NCI-H1105 treated with DMSO at 0.1 percent for 48 hours (cell line): ENCODE data around the gene MRPS10.
"Not testable (repeated sequence)": the region's sequence is repeated elsewhere in the genome, so short reads cannot be mapped to it uniquely, and the experiment has no call there.

Experiments used
- DNase-seq: peaks from one replicate; lab custom pipeline; 2025; lab: John Stamatoyannopoulos, UW

MRPS10 gene

DNA sequence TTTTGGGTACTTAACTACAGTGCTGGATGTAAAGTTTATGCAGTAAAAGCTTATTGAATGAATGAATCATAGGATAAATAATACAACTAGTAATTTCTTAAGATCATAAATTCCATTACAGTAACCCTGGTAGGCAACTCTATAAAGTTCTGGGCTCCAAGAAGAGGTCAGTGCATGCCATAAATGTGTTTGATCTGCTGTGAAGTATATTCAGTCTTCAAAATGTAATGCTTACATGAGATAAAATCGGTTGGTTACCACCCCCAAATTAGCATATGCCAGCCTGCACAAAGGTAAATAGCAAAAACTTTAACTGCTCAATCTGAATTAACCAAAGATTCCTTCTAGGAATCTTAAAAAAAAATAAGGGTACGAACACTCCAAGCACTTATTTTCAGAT is 10.1 kb downstream of the MRPS10 start:
- not testable (repeated sequence) for DNase-seq

DNA sequence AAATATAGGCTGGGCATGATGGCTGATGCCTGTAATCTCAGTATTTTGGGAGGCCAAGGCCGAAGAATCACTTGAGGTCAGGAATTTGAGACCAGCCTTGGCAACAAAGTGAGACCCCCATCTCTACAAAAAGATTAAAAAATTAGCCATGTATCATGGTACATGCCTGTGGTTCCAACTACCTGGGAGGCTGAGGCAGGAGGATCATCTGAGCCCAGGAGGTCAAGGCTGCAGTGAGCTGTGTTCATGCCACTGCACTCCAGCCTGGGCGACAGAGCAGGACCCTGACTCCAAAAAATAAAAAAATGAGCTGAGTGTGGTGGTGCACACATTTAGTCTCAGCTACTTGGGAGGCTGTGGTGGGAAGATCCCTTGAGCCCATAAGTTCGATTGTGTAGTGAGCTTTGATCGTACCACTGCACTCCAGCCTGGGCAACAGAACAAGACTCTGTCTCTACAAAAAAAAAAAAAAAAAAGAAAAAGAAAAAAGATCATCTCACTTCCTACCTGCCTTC is 12.8 kb downstream of the MRPS10 start:
- no peak for DNase-seq

DNA sequence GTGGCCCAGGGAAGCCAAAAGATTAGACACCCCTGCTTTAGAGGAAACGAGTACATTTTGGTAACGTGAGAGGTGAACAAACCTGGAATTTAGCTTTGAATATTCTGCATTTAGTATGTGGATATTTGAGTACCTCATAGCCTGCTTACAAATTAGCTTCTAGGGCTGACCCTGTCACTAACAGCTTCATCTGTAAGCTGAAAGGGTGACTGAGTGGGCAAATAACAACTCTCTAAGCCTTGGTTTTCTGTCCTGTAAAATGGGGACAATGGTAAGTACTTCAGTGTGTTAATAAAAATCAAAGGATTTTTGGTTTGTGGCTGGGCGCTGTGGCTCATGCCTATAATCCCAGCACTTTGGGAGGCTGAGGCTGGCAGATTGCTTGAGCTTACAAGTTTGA is 14.5 kb downstream of the MRPS10 start:
- DNase-seq, result no peak

DNA sequence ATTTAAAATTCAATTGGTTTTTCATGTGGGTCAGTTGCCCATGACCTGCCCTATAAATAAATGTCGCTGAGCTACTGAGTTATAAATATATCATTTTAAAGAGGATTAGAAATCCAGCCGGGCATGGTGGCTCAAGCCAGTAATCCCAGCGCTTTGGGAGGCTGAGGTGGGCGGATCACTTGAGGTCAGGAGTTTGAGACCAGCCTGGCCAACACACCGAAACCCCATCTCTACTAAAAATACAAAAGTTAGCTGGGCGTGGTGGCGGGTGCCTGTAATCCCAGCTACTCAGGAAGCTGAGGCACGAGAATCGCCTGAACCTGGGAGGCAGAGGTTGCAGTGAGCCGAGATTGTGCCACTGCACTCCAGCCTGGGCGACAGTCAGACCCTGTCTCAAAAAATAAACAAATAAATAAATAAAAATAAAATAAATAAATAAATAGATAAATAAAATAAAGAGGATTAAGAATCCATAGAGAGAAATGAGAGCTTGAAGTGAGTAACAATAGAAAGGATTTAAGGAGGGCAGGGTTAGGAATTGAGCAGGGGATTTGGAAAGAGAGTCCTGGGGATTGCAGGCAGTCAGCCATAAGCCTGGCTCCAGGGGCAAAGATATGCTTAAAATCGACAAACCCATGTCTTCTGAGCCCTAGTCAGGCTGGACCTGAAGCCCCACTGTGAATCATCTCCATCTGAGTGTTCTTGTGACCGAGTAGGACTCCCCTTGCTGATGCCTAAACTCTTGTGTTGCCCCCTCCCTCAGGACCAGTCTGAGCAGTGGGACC is 15.3 kb downstream of the MRPS10 start:
- DNase-seq, result not testable (repeated sequence)

DNA sequence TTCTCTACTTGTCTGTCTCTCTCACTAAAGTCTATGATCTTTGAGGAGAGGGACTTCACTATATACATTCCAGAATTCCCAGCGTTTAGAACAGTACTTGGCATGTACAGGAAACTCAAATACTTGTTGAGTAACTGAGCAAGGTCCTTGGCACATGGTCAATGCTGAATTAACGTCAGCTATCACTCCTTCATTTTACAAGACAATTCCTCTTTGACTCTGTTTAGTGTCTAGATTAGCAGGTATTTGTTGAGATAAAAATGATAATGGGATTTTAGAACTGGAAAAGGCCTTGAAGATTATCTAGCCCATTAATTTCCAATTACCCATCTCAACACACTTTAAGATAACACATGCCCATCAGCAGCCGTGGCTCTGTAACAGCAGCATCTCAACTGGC is 16.3 kb downstream of the MRPS10 start:
- no peak for DNase-seq

DNA sequence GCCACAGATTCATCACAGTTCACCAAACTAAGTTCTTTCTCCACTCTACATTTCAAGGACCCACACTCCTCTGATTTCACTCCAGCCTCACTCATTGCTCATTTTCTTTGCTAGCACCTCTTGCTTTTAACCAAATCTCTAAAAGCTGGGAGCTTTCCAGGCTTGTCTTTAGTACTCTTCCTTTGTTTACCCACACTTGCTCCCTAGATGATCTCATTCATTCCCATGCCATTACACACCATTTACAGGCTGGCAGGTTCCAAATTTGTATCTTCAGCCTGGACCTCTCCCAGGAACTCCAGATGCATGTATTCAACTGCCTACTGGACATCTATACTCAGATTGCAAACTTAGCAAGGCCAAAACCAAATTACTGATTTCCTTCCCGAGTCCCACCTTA is 17.6 kb downstream of the MRPS10 start:
- DNase-seq, result no peak

DNA sequence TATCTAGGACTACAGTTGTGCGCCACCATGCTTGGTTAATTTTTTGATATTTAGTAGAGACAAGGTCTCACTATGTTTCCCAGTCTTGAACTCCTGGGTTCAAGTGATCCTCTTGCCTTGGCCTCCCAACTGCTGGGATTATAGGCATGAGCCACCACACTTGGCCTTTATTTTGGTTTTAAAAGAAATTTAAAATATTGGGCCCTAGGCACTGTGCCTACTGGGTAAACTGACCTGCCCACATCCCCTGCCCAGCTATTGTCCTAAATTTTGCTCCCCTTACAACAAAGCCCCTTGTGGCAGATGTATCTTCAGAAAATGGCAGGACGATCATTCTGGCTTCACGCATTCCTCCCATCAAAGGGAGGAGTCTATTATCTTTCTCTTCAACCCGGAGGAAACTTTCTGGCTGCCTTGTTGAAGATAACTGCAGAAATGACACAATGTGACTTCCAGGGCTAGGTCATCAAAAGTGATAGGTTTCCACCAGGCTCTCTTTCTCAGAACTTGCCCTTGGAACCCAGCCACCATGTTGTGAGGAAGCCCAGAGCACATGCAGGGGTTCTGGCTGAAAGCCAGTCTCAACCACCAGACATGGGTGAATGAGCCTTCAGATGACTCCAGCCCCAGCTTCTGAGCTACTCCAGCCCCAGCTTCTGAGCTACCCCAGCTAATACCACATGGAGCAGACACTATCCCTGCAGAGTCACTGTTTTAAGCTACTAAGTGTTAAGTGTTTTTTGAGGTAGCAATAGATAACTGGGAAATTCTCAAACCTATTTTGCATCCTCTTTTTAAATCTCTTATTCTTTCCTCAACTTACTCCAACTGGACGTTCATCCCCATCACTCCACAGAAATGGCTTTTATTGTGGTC is 18.3 kb downstream of the MRPS10 start:
- no peak for DNase-seq

DNA sequence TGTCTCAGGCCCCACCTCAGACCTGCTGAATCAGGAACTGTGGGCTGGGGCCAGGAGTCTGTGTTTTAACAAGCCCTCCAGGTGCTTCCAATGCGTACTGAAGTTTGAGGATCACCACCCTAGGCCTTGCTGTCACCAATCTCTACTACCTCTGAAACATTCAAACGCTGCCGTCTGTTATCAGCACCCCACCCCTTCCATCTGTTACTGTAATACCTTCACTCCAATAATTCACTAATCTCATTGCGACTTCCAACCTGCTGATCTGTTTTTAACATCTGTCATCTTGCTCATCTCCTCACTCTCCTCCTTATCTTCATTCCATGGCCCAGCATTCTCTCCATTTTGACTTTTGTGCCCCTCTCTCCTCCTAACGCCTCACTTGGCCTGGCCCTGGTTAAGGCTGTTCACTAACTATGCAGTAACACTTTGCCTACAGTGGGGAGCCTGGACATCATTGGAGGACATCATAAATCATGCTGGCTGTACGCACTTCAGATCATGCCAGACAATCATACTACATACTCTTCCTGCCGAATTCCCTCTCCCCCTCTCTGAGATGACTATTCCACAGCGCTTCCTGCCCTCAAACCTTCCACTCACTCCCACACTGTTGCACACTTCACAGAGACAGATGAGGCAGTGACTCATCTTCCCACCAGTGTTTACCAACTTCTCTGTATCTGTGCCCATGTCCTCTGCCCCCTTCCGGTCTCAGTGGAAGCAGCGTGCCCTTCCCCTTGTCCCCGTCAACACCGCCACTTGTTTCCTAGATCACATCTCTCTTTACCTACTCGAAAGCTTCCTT is 19.9 kb downstream of the MRPS10 start:
- DNase-seq, result no peak

DNA sequence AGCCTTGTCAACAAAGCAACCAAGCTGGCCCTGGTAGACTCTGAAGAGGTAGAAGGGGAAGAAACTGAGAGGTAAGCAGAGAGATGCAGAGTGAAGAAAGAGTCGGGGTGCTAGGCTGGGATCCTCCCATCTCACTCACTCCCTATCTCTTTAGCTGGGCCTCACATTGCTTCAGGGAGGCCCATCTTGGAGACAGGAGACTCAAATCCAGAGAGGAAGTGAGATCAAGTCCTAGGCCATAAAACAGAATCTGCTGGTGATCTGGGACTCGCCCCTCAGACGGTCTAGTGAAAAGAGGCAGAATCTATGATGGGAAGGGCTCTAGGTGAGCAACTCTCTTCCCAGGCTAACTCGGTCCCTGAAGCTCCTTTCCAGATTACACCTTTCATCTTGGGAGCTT is 22.2 kb downstream of the MRPS10 start:
- no peak for DNase-seq

DNA sequence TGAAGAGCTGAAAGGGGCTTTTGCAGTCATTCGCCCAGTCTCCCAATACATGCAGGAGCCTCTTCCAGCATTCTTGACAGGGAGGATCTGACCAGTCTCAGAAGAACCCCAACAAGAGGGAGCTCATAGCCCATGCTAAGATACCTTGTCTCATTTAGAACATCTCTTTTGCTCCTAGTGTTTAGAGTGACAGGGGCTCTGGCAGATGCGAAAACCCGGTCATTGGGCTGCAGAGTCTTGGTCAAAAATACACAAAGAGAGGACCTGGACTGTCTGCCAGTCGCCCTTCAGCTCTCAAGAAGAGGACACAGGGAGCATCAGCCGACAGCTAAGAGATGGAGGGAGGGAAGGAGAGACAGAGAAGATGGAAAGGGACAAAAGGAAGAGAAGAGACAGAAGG is 23.6 kb downstream of the MRPS10 start:
- DNase-seq, result no peak

DNA sequence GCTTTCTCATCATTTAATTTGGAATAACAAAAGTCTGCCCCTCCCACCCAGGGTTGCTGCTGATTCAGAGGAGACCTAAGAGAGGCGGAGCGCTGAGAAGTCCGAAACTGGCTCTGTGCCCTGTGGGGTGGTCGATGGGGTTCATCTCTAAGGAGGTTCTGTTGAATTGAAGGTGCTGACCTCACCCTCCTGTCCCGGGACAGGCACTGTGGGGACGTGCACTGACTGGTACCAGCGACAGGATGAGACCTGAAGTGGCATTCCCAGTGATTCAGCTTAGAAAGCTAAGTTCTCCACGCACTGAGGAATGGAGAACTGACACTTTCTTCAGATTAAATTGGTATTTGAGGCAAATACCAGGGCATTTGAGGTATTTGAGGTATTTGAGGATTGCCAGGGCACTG is 24.2 kb downstream of the MRPS10 start:
- no peak for DNase-seq

DNA sequence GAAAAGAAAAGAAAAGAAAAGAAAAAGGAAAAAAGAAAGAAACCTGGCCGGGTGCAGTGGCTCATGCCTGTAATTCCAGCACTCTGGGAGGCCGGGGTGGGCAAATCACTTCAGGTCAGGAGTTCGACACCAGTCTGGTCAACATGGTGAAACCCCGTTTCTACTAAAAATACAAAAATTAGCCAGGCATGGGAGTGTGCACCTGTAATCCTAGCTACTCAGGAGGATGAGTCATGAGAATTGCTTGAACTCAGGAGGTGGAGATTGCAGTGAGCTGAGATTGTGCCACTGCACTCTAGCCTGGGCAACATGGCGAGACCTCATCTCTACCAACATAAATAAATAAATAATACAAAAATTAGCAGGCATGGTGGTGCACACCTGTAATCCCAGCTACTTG is 25.3 kb downstream of the MRPS10 start:
- not testable (repeated sequence) for DNase-seq

DNA sequence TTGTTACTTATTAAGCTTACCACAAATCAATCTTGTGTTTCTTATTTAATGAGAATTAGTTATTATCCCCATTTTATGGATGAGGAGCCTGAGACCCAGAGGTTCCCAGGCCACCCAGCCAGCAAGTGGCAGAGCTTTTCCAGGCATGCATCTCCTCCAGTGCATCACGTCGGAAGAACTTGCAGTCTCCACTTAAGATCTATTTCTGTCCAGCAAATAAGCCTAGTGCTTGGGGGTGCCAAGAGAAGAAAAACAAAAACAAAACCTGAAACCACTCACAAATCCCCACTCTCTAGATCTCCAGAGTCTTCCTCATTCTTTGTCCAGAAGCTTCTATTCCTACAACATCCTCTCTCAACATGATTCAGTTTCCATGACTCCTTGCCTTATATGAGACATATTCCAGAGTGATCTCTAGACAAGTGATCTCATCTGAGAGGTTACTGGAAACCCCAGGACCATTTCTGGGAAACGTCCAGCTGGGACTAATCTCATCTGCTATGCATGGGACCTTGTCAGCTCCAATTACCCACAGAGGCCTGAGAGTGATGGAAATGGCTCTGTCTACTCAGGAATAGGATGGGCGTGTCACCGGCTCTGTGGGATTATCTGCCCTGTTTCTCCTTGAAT is 27.0 kb downstream of the MRPS10 start:
- DNase-seq, result no peak

DNA sequence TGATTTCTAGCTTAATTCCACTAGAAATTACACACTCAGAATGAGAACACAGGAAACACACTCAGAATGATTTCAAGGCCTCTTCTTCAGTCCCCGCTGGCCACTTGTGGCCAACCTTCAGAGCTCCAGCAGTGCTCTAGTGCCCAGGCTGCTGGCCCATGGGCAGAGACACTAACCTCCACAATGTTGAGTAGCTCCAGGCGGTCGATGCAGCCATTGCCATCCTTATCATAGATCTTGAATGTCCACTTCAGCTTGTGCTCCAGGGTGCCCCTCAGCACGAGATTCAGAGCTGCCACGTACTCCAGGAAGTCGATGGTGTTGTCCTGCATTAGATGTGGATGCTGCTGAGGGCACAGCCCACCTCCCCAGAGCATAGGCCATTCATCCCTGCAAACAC is 29.3 kb downstream of the MRPS10 start:
- DNase-seq, result no peak

DNA sequence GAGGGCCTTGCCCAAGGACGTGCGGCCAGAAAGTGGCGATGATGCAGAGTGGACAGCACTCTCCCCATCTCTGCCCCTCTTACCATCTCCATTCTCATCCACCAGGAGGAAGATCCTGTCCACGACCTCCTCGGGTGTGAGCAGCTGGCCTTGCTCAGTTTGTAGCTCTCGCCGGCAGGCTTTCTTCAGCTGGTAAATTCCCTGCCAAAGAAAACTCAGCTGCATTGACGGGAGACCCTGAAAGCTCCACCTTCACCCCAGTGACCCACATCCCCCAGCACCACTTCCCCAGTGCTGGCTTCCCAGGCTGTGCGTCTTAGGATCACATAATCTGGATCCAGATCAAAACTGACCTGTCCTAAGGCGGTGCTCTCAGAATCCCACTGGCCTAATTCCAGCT is 32.1 kb downstream of the MRPS10 start:
- no peak for DNase-seq

DNA sequence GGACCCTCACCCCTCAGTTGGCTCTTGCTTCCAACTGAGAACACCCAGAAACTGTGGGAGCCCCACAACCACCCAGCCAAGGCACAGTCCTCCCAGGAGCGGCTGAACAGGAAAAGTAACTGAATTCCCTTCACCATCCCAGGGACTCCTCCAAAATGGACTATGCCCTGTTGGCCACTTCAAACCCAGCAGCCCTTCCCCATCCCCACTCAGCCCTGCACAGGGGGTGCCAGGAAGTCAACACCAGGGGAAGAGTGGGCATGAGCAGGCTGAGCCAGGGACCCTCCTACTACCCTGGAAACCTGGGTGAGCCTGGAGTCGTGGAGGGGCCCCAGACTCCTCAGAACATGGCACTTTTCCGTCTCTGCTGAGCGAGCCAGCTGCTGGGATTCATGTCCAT is 33.2 kb downstream of the MRPS10 start:
- no peak for DNase-seq

DNA sequence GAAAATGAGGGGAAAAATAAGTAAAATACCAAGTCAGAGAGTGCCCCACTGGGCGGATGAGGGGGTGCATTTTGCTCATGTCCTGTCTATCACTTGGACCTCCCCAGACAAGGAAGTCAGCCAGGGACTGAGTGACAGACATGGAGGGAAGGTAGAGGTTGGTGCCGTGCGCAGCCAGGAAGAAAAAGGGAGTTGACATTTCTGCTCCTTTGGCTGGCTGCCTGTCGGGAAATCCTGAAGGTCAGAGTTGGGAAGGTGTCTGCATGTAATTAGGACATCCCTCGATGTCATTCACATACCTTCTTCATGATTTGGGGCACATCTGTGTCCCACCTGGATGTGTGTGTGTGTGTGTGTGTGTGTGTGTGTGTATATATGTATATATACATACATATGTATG is 35.6 kb downstream of the MRPS10 start:
- DNase-seq, result no peak

DNA sequence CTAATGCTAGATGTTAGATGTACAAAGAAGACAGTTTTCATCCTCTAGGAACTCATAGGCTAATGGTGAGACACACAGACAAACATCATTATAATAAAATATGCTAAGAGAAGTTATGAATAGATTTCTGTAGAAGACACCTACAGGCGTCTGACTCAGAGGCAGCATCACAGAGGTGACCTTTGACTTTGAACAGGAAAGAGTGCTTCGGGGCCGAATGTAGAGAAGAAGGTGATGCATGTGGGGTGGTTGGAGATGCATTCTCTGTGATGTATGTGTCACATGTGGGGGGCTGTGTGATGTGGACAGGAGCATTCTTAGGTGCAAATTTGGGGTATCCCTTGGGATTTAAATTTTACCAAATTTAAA is 37.7 kb downstream of the MRPS10 start:
- DNase-seq, result no peak

DNA sequence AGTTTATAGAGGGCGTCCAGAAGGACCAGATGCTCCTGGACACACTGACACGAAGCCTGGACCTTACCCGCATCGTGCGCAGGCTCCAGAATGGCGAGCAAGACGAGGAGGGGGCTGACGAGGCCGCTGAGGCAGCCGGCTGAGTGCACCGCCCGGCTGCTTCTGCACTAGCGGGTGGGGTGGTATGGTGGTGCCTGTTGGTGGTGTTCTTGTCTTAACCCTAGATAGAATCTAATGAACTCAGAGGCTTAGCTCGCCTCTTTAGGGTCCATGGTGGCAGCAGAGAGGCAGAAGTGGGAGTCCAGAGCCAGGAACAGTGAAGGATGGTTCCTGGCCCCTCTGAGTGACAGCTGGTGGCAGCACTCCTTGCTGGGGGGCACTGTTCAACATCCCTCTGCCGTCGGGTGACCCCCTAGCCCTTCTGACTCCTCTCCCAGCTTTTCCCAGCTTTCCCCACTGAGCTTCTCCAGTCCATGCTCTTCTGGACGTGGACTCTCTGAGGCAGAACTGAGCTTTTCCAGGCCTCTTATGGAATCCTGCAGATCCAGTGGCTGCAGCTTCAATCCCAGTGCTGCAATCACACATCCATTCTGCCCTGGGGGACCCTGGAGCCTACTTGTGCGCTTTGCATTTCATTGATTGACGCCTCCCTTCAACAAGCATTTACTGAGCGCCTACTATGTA is 38.3 kb downstream of the MRPS10 start:
- no peak for DNase-seq

DNA sequence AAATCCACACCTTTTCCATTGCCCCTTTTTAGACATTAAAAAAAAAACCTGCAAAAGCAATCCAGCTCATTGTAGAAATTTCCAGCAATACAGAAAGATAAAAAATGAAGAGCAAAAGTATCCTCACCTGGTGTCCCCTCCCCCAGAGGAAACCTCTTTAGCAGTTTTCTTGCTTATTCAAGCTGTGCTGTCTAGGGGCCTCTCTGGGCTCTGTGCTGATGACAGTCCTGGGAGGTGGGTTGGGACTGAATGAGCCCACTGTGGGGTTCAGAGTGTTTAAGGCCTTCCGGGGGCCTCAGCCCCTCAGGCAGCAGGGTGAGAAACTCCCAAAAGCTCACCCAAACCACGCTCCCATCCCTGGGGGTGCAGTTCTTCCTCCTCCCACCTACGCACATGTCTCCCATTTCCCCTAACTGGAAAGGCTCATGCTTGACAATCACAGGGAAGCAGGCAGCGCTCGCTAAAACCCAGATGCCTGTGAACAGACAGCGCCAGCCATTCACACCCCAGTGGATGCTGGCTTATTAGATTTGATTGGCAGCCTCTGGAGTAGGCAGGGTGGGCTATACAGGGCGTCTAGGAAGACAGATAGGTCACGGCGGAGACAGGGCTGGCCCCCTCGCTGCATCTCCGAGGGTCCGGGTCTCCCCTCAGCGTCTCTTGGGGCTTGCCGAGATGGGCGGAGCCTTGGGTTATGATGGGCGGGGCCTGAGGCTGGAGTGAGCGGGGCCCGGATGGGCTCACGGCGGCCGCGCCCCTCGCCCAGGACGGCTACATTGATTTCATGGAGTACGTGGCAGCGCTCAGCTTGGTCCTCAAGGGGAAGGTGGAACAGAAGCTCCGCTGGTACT is 39.9 kb downstream of the MRPS10 start:
- DNase-seq, result no peak
